ENCODE measurements around the gene TMEM125. TPM values are rescaled to one million over a fixed set of nuclear protein-coding genes. Genes with fewer than 3 reads are reported as not detected.
A peak's percentile ranks its signal among the peaks of the same experiment; 100 is the strongest.

TMEM125 gene
- polyA plus RNA-seq, 3 donors = not detected

DNA sequence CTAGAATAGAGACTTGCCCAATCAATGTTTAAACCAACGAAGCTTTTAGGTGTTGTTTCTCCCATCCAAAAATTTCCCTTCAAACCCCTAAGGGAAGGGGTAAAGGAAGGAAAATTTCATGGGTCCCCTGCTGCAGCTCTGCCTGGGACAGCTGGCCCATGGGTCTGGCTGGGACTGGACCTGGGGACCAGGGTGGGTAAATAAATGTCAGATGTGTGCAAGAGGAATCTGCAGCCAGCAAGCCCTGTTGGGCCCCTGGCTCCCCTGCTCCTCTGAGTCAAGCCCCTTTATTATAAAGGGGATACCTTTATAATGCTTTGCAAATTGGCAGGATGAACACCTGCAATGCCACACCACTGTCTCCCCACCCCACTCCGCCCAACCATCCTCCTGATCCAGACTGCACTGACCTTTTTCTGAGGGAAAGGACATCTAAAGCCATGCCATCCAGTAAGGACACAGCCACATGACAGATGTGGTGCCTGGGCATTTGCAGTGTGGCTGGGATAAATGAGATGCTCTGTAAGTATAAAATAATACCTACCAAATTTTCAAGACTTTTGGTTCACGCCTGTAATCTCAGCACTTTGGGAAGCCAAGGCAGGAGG, 1.9 kb upstream of the TMEM125 start:
- Mint-ChIP-seq H3K36me3 (no peaks in the 10 kb centered on the region), H3K9me3 (peaks cover 2 to 19% (median 11%) of the 10 kb centered on the region in 7 donors), H3K4me1 (peaks cover 14% of the 10 kb centered on the region), H3K27ac (no peak overlapping the region), H3K4me3 (no peak overlapping the region), H3K27me3 (ENCODE audit: low read depth in 3 of 3) (peaks cover 2 to 11% (median 9%) of the 10 kb centered on the region in 3 donors)
- H3K4me3 ChIP-seq (replicated peaks in 1 of 3; ENCODE audit: low read depth in 2 of 3, low read length in 3 of 3) = no peak overlapping the region
- no peak overlapping the region for H3K9ac ChIP-seq (ENCODE audit: insufficient read depth, low read length, poor library complexity, severe bottlenecking)
- H3K9me3 ChIP-seq (replicated peaks in 1 of 2; ENCODE audit: control insufficient read depth in 1 of 2, insufficient read depth in 1 of 2, low read length in 2 of 2) = peaks cover 6 to 8% of the 10 kb centered on the region in 2 donors
- no peaks in the 10 kb centered on the region for H4K20me1 ChIP-seq (ENCODE audit: insufficient read depth, low read length)
- no CpG with 5 or more reads among the region's 3 CpGs for WGBS (ENCODE audit: insufficient coverage)
- TF ChIP-seq, protein P1, sequence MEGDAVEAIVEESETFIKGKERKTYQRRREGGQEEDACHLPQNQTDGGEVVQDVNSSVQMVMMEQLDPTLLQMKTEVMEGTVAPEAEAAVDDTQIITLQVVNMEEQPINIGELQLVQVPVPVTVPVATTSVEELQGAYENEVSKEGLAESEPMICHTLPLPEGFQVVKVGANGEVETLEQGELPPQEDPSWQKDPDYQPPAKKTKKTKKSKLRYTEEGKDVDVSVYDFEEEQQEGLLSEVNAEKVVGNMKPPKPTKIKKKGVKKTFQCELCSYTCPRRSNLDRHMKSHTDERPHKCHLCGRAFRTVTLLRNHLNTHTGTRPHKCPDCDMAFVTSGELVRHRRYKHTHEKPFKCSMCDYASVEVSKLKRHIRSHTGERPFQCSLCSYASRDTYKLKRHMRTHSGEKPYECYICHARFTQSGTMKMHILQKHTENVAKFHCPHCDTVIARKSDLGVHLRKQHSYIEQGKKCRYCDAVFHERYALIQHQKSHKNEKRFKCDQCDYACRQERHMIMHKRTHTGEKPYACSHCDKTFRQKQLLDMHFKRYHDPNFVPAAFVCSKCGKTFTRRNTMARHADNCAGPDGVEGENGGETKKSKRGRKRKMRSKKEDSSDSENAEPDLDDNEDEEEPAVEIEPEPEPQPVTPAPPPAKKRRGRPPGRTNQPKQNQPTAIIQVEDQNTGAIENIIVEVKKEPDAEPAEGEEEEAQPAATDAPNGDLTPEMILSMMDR (IDR thresholded peaks at IDR 0.05) = no peak
- no peak for DNase-seq
- H3K27me3 ChIP-seq (ENCODE audit: control insufficient read depth in 2 of 2, insufficient read depth in 2 of 2, low read length in 2 of 2) = no peaks in the 10 kb centered on the region
- no peaks in the 10 kb centered on the region for H3K36me3 ChIP-seq (replicated peaks in 1 of 2; ENCODE audit: control insufficient read depth in 1 of 2, insufficient read depth in 2 of 2, low read length in 2 of 2)
- intact Hi-C loops (cut with micrococcal nuclease) = no loop called here
- H2AFZ ChIP-seq (ENCODE audit: insufficient read depth, low read depth, low read length, poor library complexity, severe bottlenecking) = no peak overlapping the region
- no peak overlapping the region for H3K4me2 ChIP-seq (replicated peaks; ENCODE audit: extremely low read depth, low read length, poor library complexity, severe bottlenecking)
- no peaks in the 10 kb centered on the region for H3K79me2 ChIP-seq (ENCODE audit: insufficient read depth, low read length)
- no peak overlapping the region for H3K27ac ChIP-seq (ENCODE audit: low read depth in 1 of 2, low read length in 2 of 2)
- H3K4me1 ChIP-seq (ENCODE audit: control insufficient read depth in 1 of 2, insufficient read depth in 2 of 2, low read length in 2 of 2) = peaks cover 8 to 12% of the 10 kb centered on the region in 2 donors

- Mint-ChIP-seq H3K27me3 (ENCODE audit: low read depth in 3 of 3) (peaks cover 2 to 11% (median 9%) of the 10 kb centered on the region in 3 donors), H3K9me3 (peaks cover 0 to 7% (median 3%) of the 10 kb centered on the region in 7 donors), H3K27ac (no peak overlapping the region), H3K4me3 (peak overlapping the region; percentile 65 to 76), H3K36me3 (no peaks in the 10 kb centered on the region), H3K4me1 (peaks cover 26% of the 10 kb centered on the region)
- peak overlapping the region; percentile 68 for H2AFZ ChIP-seq (ENCODE audit: insufficient read depth, low read depth, low read length, poor library complexity, severe bottlenecking)
- H3K36me3 ChIP-seq (replicated peaks in 1 of 2; ENCODE audit: control insufficient read depth in 1 of 2, insufficient read depth in 2 of 2, low read length in 2 of 2) = no peaks in the 10 kb centered on the region
- no peak overlapping the region for H3K27ac ChIP-seq (ENCODE audit: low read depth in 1 of 2, low read length in 2 of 2)
- no peaks in the 10 kb centered on the region for H3K9me3 ChIP-seq (replicated peaks in 1 of 2; ENCODE audit: control insufficient read depth in 1 of 2, insufficient read depth in 1 of 2, low read length in 2 of 2)
- TF ChIP-seq, protein P1 (IDR thresholded peaks at IDR 0.05) = no peak
- H3K9ac ChIP-seq (ENCODE audit: insufficient read depth, low read length, poor library complexity, severe bottlenecking) = no peak overlapping the region
- no peak for DNase-seq
- peaks cover 18 to 22% of the 10 kb centered on the region in 2 donors for H3K4me1 ChIP-seq (ENCODE audit: control insufficient read depth in 1 of 2, insufficient read depth in 2 of 2, low read length in 2 of 2)
- no peaks in the 10 kb centered on the region for H4K20me1 ChIP-seq (ENCODE audit: insufficient read depth, low read length)
- no peaks in the 10 kb centered on the region for H3K79me2 ChIP-seq (ENCODE audit: insufficient read depth, low read length)
- H3K27me3 ChIP-seq (ENCODE audit: control insufficient read depth in 2 of 2, insufficient read depth in 2 of 2, low read length in 2 of 2) = no peaks in the 10 kb centered on the region
- WGBS (ENCODE audit: insufficient coverage) = 2% methylated on average over 24 of the region's 29 CpGs
- peak overlapping the region; percentile 45 for H3K4me2 ChIP-seq (replicated peaks; ENCODE audit: extremely low read depth, low read length, poor library complexity, severe bottlenecking)
- H3K4me3 ChIP-seq (replicated peaks in 1 of 3; ENCODE audit: low read depth in 2 of 3, low read length in 3 of 3) = peak overlapping the region in 1 of 3 experiments; percentile 53
- intact Hi-C loops (cut with micrococcal nuclease) = no loop called here
Measured at GRCh38 chr1:43270421-43271095, 775 bp downstream of the TMEM125 start.

All from CD14-positive monocyte (primary cell).